Keratinocyte (primary cell): Measurements from ENCODE around the gene HAO2. TPM values are rescaled to one million over a fixed set of nuclear protein-coding genes. Genes with fewer than 3 reads are reported as not detected.

ENCODE experiments used
- DNase-seq: peaks from one replicate; pipeline ENCODE4 v3.0.0-alpha.2; 2011; ENCODE audit warnings: low read depth, missing footprints, low spot score
- FAIRE-seq: peaks from 2 replicates; lab custom pipeline; 2011; peaks lifted over from hg19 to GRCh38; lab: Jason Lieb, UNC
- H2AFZ ChIP-seq: 2 replicates; pipeline ENCODE4 v1.6.0; 2012; ENCODE audit warnings: low read length, control low read depth, inconsistent platforms; ENCODE audit not compliant: control insufficient read depth
- H3K27ac ChIP-seq: 2 replicates; pipeline ENCODE4 v1.5.1; 2011; ENCODE audit warnings: low read length; ENCODE audit not compliant: control insufficient read depth, insufficient read depth
- H3K27me3 ChIP-seq: 3 replicates; pipeline ENCODE4 v1.6.0; 2011; ENCODE audit warnings: low read length; ENCODE audit not compliant: control insufficient read depth, insufficient read depth; ENCODE audit errors: extremely low read depth
- H3K36me3 ChIP-seq, 2 experiments: 2 replicates in 1 of 2; 3 replicates in 1 of 2; pipeline ENCODE4 v1.5.1; 2011; ENCODE audit warnings: low read length in 2 of 2, mild to moderate bottlenecking in 1 of 2; ENCODE audit not compliant: control insufficient read depth in 2 of 2, insufficient read depth in 2 of 2; ENCODE audit errors: extremely low read depth in 1 of 2
- H3K4me1 ChIP-seq: 3 replicates; pipeline ENCODE4 v1.5.1; 2011; ENCODE audit warnings: low read length; ENCODE audit not compliant: control insufficient read depth, insufficient read depth; ENCODE audit errors: extremely low read depth
- H3K4me2 ChIP-seq: 3 replicates; pipeline ENCODE4 v1.6.0; 2011; ENCODE audit warnings: low read depth, low read length; ENCODE audit not compliant: control insufficient read depth, insufficient read depth; ENCODE audit errors: extremely low read depth
- H3K4me3 ChIP-seq, 3 experiments: fragments of 200-600 bp in 1 of 3; sonication (generic) in 1 of 3; 2 replicates in 2 of 3; 3 replicates in 1 of 3; pipeline ENCODE4 v1.5.1; 2011 to 2016; ENCODE audit warnings: low read length in 3 of 3, mild to moderate bottlenecking in 3 of 3, control low read depth in 2 of 3, inconsistent platforms in 1 of 3, low read depth in 1 of 3, mixed read lengths in 1 of 3, mixed run types in 1 of 3, moderate library complexity in 1 of 3; ENCODE audit not compliant: control insufficient read depth in 2 of 3, insufficient read depth in 2 of 3; ENCODE audit errors: extremely low read depth in 1 of 3
- H3K79me2 ChIP-seq: 2 replicates; pipeline ENCODE4 v1.6.0; 2012; ENCODE audit warnings: low read length; ENCODE audit not compliant: control insufficient read depth, insufficient read depth
- H3K9ac ChIP-seq: 3 replicates; pipeline ENCODE4 v1.6.0; 2011; ENCODE audit warnings: low read length; ENCODE audit not compliant: control insufficient read depth, insufficient read depth; ENCODE audit errors: extremely low read depth
- H3K9me1 ChIP-seq: 3 replicates; pipeline ENCODE4 v1.6.0; 2011; ENCODE audit warnings: low read length; ENCODE audit not compliant: control insufficient read depth, insufficient read depth; ENCODE audit errors: extremely low read depth
- H3K9me3 ChIP-seq: 2 replicates; pipeline ENCODE4 v1.5.1; 2012; ENCODE audit warnings: low read depth, low read length; ENCODE audit not compliant: control insufficient read depth
- H4K20me1 ChIP-seq: 3 replicates; pipeline ENCODE4 v1.6.0; 2011; ENCODE audit warnings: low read length; ENCODE audit not compliant: control insufficient read depth, insufficient read depth; ENCODE audit errors: extremely low read depth
- EZH2 ChIP-seq: IDR thresholded peaks from one replicate; pipeline ENCODE4 v1.6.1; 2012; ENCODE audit warnings: inconsistent platforms, mild to moderate bottlenecking, low read length, moderate library complexity
- dilution Hi-C: fragments of 300-500 bp; cut with MboI; formaldehyde crosslinking; loops from one replicate; pipeline ENCODE4 v1.7.0; 2020; ENCODE audit warnings: low sequenced_read_pairs; ENCODE audit not compliant: extremely low pct_ligation_motif_present
- polyA plus RNA-seq, 5 experiments: library from polyadenylated mRNA; depleted of rRNA in 3 of 5; stranded (reverse) in 3 of 5; stranded (forward) in 1 of 5; unstranded in 1 of 5; fragments of >200 nt; gene quantifications; 1 replicate in 1 of 5; 2 replicates in 3 of 5; 3 replicates in 1 of 5; pipeline versions ENCODE4 v1.2.1 to v1.2.3, GENCODE V29; 2011 to 2012; ENCODE audit warnings: missing spikeins in 2 of 5, low read depth in 1 of 5, low replicate concordance in 1 of 5
- small RNA-seq, 3 experiments: library from RNA; depleted of rRNA; stranded (forward); fragments of <200 nt; gene quantifications; one replicate each; pipeline ENCODE3, GENCODE V24; 2012; ENCODE audit warnings: low read depth in 3 of 3, low replicate concordance in 1 of 3; ENCODE audit not compliant: insufficient read length in 3 of 3
- TF ChIP-seq, protein P1 (sequence below), 3 experiments: IDR thresholded peaks in 1 of 3; conservative IDR thresholded peaks in 1 of 3; optimal IDR thresholded peaks in 1 of 3; 2 replicates in 2 of 3; 3 replicates in 1 of 3; pipeline versions ENCODE3 to v1.5.1; 2011; ENCODE audit warnings: low read length in 3 of 3, mild to moderate bottlenecking in 3 of 3, moderate library complexity in 2 of 3, control low read depth in 1 of 3, inconsistent platforms in 1 of 3; ENCODE audit not compliant: insufficient read depth in 2 of 3; ENCODE audit errors: extremely low read depth in 1 of 3

HAO2 gene
- polyA plus RNA-seq, 1 donor (not counting 4 experiments of a cell fraction or from before 2014, with no cell fraction given) = not detected

GRCh38 chr1:119440721-119441307, 72.2 kb downstream of the HAO2 start:
- no peak overlapping the region for H3K9ac ChIP-seq
- H3K9me3 ChIP-seq = no peaks in the 10 kb centered on the region
- no peak for FAIRE-seq
- dilution Hi-C loops = no loop called here
- H3K4me1 ChIP-seq = peaks cover 5% of the 10 kb centered on the region
- H3K4me3 ChIP-seq = no peak overlapping the region
- no peak for DNase-seq
- no peak for TF ChIP-seq EZH2
- TF ChIP-seq, protein P1, sequence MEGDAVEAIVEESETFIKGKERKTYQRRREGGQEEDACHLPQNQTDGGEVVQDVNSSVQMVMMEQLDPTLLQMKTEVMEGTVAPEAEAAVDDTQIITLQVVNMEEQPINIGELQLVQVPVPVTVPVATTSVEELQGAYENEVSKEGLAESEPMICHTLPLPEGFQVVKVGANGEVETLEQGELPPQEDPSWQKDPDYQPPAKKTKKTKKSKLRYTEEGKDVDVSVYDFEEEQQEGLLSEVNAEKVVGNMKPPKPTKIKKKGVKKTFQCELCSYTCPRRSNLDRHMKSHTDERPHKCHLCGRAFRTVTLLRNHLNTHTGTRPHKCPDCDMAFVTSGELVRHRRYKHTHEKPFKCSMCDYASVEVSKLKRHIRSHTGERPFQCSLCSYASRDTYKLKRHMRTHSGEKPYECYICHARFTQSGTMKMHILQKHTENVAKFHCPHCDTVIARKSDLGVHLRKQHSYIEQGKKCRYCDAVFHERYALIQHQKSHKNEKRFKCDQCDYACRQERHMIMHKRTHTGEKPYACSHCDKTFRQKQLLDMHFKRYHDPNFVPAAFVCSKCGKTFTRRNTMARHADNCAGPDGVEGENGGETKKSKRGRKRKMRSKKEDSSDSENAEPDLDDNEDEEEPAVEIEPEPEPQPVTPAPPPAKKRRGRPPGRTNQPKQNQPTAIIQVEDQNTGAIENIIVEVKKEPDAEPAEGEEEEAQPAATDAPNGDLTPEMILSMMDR (optimal IDR thresholded peaks at IDR 0.05 in 1 of 3, IDR thresholded peaks at IDR 0.05 in 1 of 3, conservative IDR thresholded peaks at IDR 0.05 in 1 of 3; ENCODE audit: extremely low read depth in 1 of 3, insufficient read depth in 2 of 3, low read length in 3 of 3) = no peak
- H4K20me1 ChIP-seq = no peaks in the 10 kb centered on the region
- no peaks in the 10 kb centered on the region for H3K9me1 ChIP-seq
- H2AFZ ChIP-seq = no peak overlapping the region
- no peak overlapping the region for H3K4me2 ChIP-seq
- H3K36me3 ChIP-seq = no peaks in the 10 kb centered on the region
- H3K27ac ChIP-seq = no peak overlapping the region
- no peaks in the 10 kb centered on the region for H3K27me3 ChIP-seq
- no peaks in the 10 kb centered on the region for H3K79me2 ChIP-seq

- Histone ChIP-seq H3K4me2 (no peak overlapping the region), H3K4me3 (no peak overlapping the region), H3K4me1 (peaks cover 5% of the 10 kb centered on the region), H3K27ac (no peak overlapping the region), H3K9me3 (no peaks in the 10 kb centered on the region), H3K36me3 (no peaks in the 10 kb centered on the region), H3K27me3 (no peaks in the 10 kb centered on the region), H2AFZ (no peak overlapping the region), H3K9me1 (no peaks in the 10 kb centered on the region), H4K20me1 (no peaks in the 10 kb centered on the region), H3K9ac (no peak overlapping the region), H3K79me2 (no peaks in the 10 kb centered on the region)
- dilution Hi-C loops = no loop called here
- TF ChIP-seq, protein P1 (optimal IDR thresholded peaks at IDR 0.05 in 1 of 3, IDR thresholded peaks at IDR 0.05 in 1 of 3, conservative IDR thresholded peaks at IDR 0.05 in 1 of 3; ENCODE audit: extremely low read depth in 1 of 3, insufficient read depth in 2 of 3, low read length in 3 of 3) = no peak
- TF ChIP-seq EZH2 = no peak
- peak; percentile 59 for FAIRE-seq
- DNase-seq = no peak
Measured at GRCh38 chr1:119442756-119443155, 74.2 kb downstream of the HAO2 start.

Small RNA genes within 50 kb of the gene (small RNA-seq; reads per million reads assigned to genes)
- 0 to 0.07 (median 0) reads per million in 3 experiments for gene RNU1-75P

Other genes with a start within 250 kb of the HAO2 start
- 8.3 to 12.8 TPM (median 10.3 TPM) in 3 replicates for gene WARS2, start 228.1 kb upstream of the HAO2 start, polyA plus RNA-seq
- not detected in 3 replicates for gene HSD3B2, start 46.4 kb downstream of the HAO2 start, polyA plus RNA-seq
- gene HSD3B1, start 138.4 kb downstream of the HAO2 start, polyA plus RNA-seq = 0.34 to 0.50 TPM (median 0.48 TPM) in 3 replicates